HepG2 (cell line): ENCODE results near the gene NEDD1. TPM values are rescaled to one million over a fixed set of nuclear protein-coding genes. Genes with fewer than 3 reads are reported as not detected.

Source experiments
- ESRRA ChIP-seq: sonication (generic); formaldehyde crosslinking; IDR thresholded peaks from 2 replicates; pipeline ENCODE4 v1.5.1; 2020; ENCODE audit warnings: mild to moderate bottlenecking, low read depth, missing genetic modification reagents
- HMGA1 ChIP-seq: sonication (generic); formaldehyde crosslinking; conservative IDR thresholded peaks from 2 replicates; pipeline ENCODE4 v1.4.0; 2020; ENCODE audit warnings: missing genetic modification reagents
- HNRNPLL ChIP-seq: fragments of 200-400 bp; formaldehyde crosslinking; IDR thresholded peaks from 2 replicates; pipeline ENCODE4 v1.6.1; 2017; ENCODE audit warnings: mild to moderate bottlenecking, low read depth, low read length; ENCODE audit not compliant: poor library complexity, severe bottlenecking
- KDM1A ChIP-seq: IDR thresholded peaks from 2 replicates; pipeline ENCODE4 v1.6.1; 2016; ENCODE audit warnings: missing compliant biosample characterization
- NR1H2 ChIP-seq: sonication (generic); formaldehyde crosslinking; IDR thresholded peaks from 2 replicates; pipeline ENCODE4 v1.8.1; 2022; ENCODE audit warnings: low read depth, missing genetic modification reagents, borderline replicate concordance
- SP4 ChIP-seq: sonication (generic); formaldehyde crosslinking; IDR thresholded peaks from 2 replicates; pipeline ENCODE4 v1.8.1; 2023; ENCODE audit warnings: mild to moderate bottlenecking, missing genetic modification reagents
- ZBTB20 ChIP-seq: sonication (generic); formaldehyde crosslinking; IDR thresholded peaks from 2 replicates; pipeline ENCODE4 v1.8.1; 2023; ENCODE audit warnings: missing genetic modification reagents, low read depth, mild to moderate bottlenecking, borderline replicate concordance
- ZKSCAN1 ChIP-seq: fragments of 150-350 bp; IDR thresholded peaks from 2 replicates; pipeline ENCODE4 v1.6.1; 2014; ENCODE audit warnings: low read length
- ZMAT3 ChIP-seq: sonication (generic); formaldehyde crosslinking; conservative IDR thresholded peaks from 2 replicates; pipeline ENCODE4 v1.7.0; 2021; ENCODE audit warnings: missing genetic modification reagents
- ZNF589 ChIP-seq: sonication (generic); formaldehyde crosslinking; conservative IDR thresholded peaks from 2 replicates; pipeline ENCODE4 v1.8.0; 2022; ENCODE audit warnings: mild to moderate bottlenecking, moderate library complexity, missing genetic modification reagents
- ZNF615 ChIP-seq: sonication (generic); formaldehyde crosslinking; IDR thresholded peaks from 2 replicates; pipeline ENCODE4 v1.5.0; 2020; ENCODE audit warnings: mild to moderate bottlenecking, missing genetic modification reagents, borderline replicate concordance
- ZNF652 ChIP-seq: IDR thresholded peaks from 2 replicates; pipeline ENCODE4 v1.6.1; 2016; ENCODE audit warnings: low read depth, borderline replicate concordance
- ZNF678 ChIP-seq: sonication (generic); formaldehyde crosslinking; IDR thresholded peaks from 2 replicates; pipeline ENCODE4 v1.4.0; 2020; ENCODE audit warnings: mild to moderate bottlenecking, missing genetic modification reagents
- polyA plus RNA-seq, 8 experiments: library from polyadenylated mRNA; depleted of rRNA in 3 of 8; stranded (reverse) in 7 of 8; unstranded in 1 of 8; fragments of >200 nt; fragmentation: Illumina TruSeq in 4 of 8; extraction: Trizol in 4 of 8; gene quantifications; 2 replicates each; pipeline versions ENCODE4 v1.2.1 to v1.2.3, GENCODE V29; 2011 to 2016; ENCODE audit warnings: low read depth in 4 of 8, missing spikeins in 1 of 8, mixed read lengths in 1 of 8; ENCODE audit not compliant: insufficient read depth in 1 of 8
- total RNA-seq, 5 experiments: library from RNA; depleted of rRNA; stranded (reverse); fragments of >200 nt; fragmentation: Illumina TruSeq; extraction: Trizol; gene quantifications; 2 replicates each; pipeline ENCODE4 v1.2.3, GENCODE V29; 2016; ENCODE audit warnings: low read depth in 1 of 5
- TF ChIP-seq, protein P1 (sequence below): sonication (generic); formaldehyde crosslinking; IDR thresholded peaks from 2 replicates; pipeline ENCODE4 v1.9.0; 2022; ENCODE audit warnings: missing genetic modification reagents, mild to moderate bottlenecking, borderline replicate concordance
- TF ChIP-seq, protein P2 (sequence below): IDR thresholded peaks from 2 replicates; pipeline ENCODE4 v1.6.1; 2016; ENCODE audit warnings: low read depth, control low read depth
- TF ChIP-seq, protein P3 (sequence below): sonication (generic); formaldehyde crosslinking; IDR thresholded peaks from 2 replicates; pipeline ENCODE4 v1.9.0; 2021; ENCODE audit warnings: missing genetic modification reagents, borderline replicate concordance
- TF ChIP-seq, protein P4 (sequence below): sonication (generic); formaldehyde crosslinking; IDR thresholded peaks from 2 replicates; pipeline ENCODE4 v1.8.0; 2022; ENCODE audit warnings: mild to moderate bottlenecking, missing genetic modification reagents, borderline replicate concordance
- TF ChIP-seq, protein P5 (sequence below): sonication (generic); formaldehyde crosslinking; IDR thresholded peaks from 2 replicates; pipeline ENCODE4 v1.8.1; 2023; ENCODE audit warnings: mild to moderate bottlenecking, moderate library complexity, missing genetic modification reagents
- TF ChIP-seq, protein P6 (sequence below): sonication (generic); formaldehyde crosslinking; IDR thresholded peaks from 2 replicates; pipeline ENCODE4 v1.4.0; 2020; ENCODE audit warnings: missing genetic modification reagents

The NEDD1 gene
- total and polyA plus RNA-seq, 2 of the 13 experiments (the other 11 are each of a cell fraction or from before 2014, with no cell fraction given), result 11.2 to 21.5 TPM

DNA sequence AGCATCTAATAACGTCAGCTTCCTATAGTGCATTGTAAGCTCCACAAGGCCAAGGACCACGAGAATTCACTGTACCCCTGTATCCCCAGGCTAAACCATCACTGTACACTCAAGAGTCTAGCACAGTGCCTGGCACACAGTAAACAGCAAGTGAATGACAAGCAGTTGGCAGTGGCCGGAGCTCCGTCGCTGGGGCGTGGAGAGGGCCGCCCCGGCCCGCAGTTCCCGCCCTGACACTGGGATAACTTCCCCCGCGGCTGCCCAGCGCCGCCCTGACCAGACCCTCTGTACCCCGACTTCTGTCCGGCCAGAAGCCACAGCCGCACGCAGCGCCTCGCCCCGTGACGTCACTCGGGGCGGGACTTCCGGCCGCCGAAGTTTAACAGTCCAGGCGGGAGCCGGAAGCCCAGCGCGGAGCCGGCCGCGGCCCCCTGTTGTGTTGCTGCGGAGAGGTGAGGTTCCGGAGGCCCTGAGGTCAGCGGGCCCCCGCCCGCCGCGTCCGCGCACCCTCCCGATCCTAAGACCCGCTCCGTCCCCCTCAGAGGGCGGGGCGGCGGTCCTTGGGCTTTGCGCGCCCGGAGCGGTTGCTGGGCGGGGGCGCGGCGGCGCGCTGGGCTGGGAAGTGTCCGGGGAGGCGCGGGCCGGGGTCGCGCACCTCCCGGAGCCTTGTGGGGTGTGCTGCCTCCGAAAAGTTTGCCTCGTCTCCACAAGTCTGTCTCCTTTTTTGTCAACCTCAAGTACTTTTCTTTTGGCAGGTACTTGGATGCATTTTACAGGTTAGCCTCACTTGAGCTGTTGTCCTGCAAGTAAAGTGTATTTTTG, at the start of gene NEDD1 (continued):
- TF ChIP-seq NR1H2, result no peak
- TF ChIP-seq ZMAT3 (CRISPR knock-in tag), result peak; percentile 91
- TF ChIP-seq ZNF615 (CRISPR knock-in tag), result no peak
- TF ChIP-seq KDM1A (CRISPR knock-in tag), result peak; percentile 96
- TF ChIP-seq ZNF652 (CRISPR knock-in tag), result no peak
- TF ChIP-seq, protein P1, sequence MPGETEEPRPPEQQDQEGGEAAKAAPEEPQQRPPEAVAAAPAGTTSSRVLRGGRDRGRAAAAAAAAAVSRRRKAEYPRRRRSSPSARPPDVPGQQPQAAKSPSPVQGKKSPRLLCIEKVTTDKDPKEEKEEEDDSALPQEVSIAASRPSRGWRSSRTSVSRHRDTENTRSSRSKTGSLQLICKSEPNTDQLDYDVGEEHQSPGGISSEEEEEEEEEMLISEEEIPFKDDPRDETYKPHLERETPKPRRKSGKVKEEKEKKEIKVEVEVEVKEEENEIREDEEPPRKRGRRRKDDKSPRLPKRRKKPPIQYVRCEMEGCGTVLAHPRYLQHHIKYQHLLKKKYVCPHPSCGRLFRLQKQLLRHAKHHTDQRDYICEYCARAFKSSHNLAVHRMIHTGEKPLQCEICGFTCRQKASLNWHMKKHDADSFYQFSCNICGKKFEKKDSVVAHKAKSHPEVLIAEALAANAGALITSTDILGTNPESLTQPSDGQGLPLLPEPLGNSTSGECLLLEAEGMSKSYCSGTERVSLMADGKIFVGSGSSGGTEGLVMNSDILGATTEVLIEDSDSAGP (CRISPR knock-in tag), result peak; percentile 90
- TF ChIP-seq, protein P2, sequence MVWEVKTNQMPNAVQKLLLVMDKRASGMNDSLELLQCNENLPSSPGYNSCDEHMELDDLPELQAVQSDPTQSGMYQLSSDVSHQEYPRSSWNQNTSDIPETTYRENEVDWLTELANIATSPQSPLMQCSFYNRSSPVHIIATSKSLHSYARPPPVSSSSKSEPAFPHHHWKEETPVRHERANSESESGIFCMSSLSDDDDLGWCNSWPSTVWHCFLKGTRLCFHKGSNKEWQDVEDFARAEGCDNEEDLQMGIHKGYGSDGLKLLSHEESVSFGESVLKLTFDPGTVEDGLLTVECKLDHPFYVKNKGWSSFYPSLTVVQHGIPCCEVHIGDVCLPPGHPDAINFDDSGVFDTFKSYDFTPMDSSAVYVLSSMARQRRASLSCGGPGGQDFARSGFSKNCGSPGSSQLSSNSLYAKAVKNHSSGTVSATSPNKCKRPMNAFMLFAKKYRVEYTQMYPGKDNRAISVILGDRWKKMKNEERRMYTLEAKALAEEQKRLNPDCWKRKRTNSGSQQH (CRISPR knock-in tag), result no peak; the same call in 1 of the 2 replicates
- TF ChIP-seq, protein P3, sequence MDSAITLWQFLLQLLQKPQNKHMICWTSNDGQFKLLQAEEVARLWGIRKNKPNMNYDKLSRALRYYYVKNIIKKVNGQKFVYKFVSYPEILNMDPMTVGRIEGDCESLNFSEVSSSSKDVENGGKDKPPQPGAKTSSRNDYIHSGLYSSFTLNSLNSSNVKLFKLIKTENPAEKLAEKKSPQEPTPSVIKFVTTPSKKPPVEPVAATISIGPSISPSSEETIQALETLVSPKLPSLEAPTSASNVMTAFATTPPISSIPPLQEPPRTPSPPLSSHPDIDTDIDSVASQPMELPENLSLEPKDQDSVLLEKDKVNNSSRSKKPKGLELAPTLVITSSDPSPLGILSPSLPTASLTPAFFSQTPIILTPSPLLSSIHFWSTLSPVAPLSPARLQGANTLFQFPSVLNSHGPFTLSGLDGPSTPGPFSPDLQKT (CRISPR knock-in tag), result no peak
- TF ChIP-seq, protein P4, sequence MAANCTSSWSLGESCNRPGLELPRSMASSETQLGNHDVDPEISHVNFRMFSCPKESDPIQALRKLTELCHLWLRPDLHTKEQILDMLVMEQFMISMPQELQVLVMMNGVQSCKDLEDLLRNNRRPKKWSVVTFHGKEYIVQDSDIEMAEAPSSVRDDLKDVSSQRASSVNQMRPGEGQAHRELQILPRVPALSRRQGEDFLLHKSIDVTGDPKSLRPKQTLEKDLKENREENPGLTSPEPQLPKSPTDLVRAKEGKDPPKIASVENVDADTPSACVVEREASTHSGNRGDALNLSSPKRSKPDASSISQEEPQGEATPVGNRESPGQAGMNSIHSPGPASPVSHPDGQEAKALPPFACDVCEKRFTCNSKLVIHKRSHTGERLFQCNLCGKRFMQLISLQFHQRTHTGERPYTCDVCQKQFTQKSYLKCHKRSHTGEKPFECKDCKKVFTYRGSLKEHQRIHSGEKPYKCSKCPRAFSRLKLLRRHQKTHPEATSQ, result peak; percentile 37; the same call in 1 of the 2 replicates
- no peak for TF ChIP-seq ZNF589 (CRISPR knock-in tag)
- TF ChIP-seq, protein P5, sequence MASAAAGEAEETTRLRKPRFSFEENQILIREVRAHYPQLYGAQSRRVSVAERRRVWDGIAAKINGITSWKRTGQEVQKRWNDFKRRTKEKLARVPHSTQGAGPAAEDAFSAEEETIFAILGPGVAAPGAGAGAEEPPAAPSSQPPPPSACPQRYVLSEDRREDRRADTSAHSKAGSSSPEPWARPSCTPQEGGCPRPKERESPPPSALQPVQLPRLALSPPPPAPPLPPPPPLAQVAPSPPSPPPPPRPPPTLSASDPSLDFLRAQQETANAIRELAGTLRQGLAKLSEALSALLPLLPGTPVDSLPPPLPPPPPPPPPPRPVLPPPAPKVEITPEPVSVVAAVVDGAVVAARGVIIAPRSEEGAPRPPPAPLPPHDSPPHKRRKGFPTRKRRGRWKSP (CRISPR knock-in tag), result no peak; the same call in 1 of the 2 replicates
- peak; percentile 48 for TF ChIP-seq HNRNPLL
- TF ChIP-seq ZNF678 (CRISPR knock-in tag), result no peak
- 0 out of 2 replicates have a peak, but pooled peaks have one; percentile 44 for TF ChIP-seq ESRRA (CRISPR knock-in tag)
- TF ChIP-seq ZBTB20, result 0 out of 2 replicates have a peak, but pooled peaks have one; percentile 30
- no peak for TF ChIP-seq ZKSCAN1
- TF ChIP-seq, protein P6, sequence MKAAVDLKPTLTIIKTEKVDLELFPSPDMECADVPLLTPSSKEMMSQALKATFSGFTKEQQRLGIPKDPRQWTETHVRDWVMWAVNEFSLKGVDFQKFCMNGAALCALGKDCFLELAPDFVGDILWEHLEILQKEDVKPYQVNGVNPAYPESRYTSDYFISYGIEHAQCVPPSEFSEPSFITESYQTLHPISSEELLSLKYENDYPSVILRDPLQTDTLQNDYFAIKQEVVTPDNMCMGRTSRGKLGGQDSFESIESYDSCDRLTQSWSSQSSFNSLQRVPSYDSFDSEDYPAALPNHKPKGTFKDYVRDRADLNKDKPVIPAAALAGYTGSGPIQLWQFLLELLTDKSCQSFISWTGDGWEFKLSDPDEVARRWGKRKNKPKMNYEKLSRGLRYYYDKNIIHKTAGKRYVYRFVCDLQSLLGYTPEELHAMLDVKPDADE (CRISPR knock-in tag), result no peak
- no peak for TF ChIP-seq HMGA1
- 0 out of 2 replicates have a peak, but pooled peaks have one; percentile 10 for TF ChIP-seq SP4 (CRISPR knock-in tag)
